Measurements from ENCODE around the gene ELOVL4. TPM values are rescaled to one million over a fixed set of nuclear protein-coding genes. Genes with fewer than 3 reads are reported as not detected.

The ELOVL4 gene
- total RNA-seq, 6 experiments from 2014 or later, result 5.7 to 7.4 (median 6.7) TPM

DNA sequence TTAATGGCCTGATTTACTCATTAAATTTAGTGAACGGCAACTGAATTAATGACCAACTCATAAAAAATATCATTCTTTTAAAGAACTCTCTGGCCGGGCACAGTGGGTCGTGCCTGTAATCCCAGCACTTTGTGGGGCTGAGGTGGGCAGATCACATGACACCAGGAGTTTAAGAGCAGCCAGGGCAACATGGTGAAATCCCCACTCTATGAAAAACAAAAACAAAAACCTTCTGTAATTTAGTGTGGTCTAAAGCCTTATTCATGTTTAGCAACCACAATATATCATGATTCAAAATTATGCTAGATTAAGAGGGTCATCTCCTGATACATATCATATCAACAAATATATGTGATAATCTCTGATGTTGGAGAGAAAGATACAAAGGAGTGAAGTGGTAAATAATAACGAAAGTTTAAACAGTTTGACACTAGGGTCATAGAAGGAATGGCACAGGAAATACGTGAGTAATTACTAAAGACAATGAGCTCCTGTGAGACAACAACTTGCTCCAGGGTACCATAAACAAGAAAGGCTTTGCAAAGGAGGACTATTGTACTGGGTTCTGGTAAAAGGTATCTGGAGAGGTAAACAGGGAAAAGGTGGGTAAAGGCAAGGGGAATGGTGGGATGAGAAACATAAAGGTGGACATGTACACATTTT, 5.7 kb downstream of the ELOVL4 start:
- Mint-ChIP-seq H3K4me1 (ENCODE audit: low read depth) (peaks cover 39% of the 10 kb centered on the region), H3K27ac (no peak overlapping the region), H3K4me3 (no peak overlapping the region; the same call in 1 of the 2 replicates), H3K27me3 (ENCODE audit: insufficient read depth) (no peaks in the 10 kb centered on the region), H3K36me3 (ENCODE audit: low read depth) (no peaks in the 10 kb centered on the region), H3K9me3 (no peaks in the 10 kb centered on the region)
- TF ChIP-seq CTCF (IDR thresholded peaks at IDR 0.05), result no peak
- DNase-seq, result no peak

GRCh38 chr6:79928478-79928998, 18.8 kb downstream of the ELOVL4 start:
- no peak for TF ChIP-seq CTCF (IDR thresholded peaks at IDR 0.05)
- Mint-ChIP-seq H3K4me1 (ENCODE audit: low read depth) (no peaks in the 10 kb centered on the region), H3K9me3 (no peaks in the 10 kb centered on the region), H3K4me3 (no peak overlapping the region), H3K36me3 (ENCODE audit: low read depth) (no peaks in the 10 kb centered on the region), H3K27me3 (ENCODE audit: insufficient read depth) (no peaks in the 10 kb centered on the region; the same call in 1 of the 2 replicates), H3K27ac (no peak overlapping the region)
- DNase-seq, result no peak

DNA sequence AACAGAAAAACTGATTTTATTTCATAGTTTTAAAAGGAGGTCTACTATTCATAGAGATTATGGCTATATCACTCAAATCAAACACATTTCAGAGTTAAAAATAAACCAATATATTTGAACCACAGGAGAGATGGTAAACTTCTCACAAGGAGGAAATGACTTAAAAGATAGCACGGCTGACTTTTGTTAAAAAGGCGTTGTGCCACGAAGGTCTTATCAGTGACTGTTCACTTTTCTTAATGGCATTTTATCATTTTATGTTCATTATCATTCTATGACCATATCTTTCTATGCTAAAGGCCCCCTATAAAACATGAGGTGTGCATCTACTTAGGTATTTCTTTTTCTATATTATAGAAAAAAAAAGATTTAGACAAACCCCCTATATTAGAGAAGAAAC, 19.6 kb downstream of the ELOVL4 start:
- H3K27me3 Mint-ChIP-seq (ENCODE audit: insufficient read depth), result no peaks in the 10 kb centered on the region; the same call in 1 of the 2 replicates
- H3K4me1 Mint-ChIP-seq (ENCODE audit: low read depth), result no peaks in the 10 kb centered on the region
- TF ChIP-seq CTCF (IDR thresholded peaks at IDR 0.05), result no peak
- H3K4me3 Mint-ChIP-seq, result no peak overlapping the region
- H3K27ac Mint-ChIP-seq, result no peak overlapping the region
- no peak for DNase-seq
- no peaks in the 10 kb centered on the region for H3K36me3 Mint-ChIP-seq (ENCODE audit: low read depth)
- H3K9me3 Mint-ChIP-seq, result no peaks in the 10 kb centered on the region

- no peak for TF ChIP-seq CTCF (IDR thresholded peaks at IDR 0.05)
- Mint-ChIP-seq H3K27ac (no peak overlapping the region), H3K4me3 (no peak overlapping the region), H3K36me3 (ENCODE audit: low read depth) (no peaks in the 10 kb centered on the region), H3K9me3 (no peaks in the 10 kb centered on the region), H3K27me3 (ENCODE audit: insufficient read depth) (no peaks in the 10 kb centered on the region; the same call in 1 of the 2 replicates), H3K4me1 (ENCODE audit: low read depth) (no peaks in the 10 kb centered on the region)
- no peak for DNase-seq
These were observed 24.1 kb downstream of the ELOVL4 start for GRCh38 chr6:79923270-79923669.

GRCh38 chr6:79922018-79922417, 25.3 kb downstream of the ELOVL4 start:
- Mint-ChIP-seq H3K4me1 (ENCODE audit: low read depth) (no peaks in the 10 kb centered on the region), H3K27ac (no peak overlapping the region), H3K27me3 (ENCODE audit: insufficient read depth) (no peaks in the 10 kb centered on the region; the same call in 1 of the 2 replicates), H3K36me3 (ENCODE audit: low read depth) (no peaks in the 10 kb centered on the region), H3K9me3 (no peaks in the 10 kb centered on the region), H3K4me3 (no peak overlapping the region)
- DNase-seq, result no peak
- TF ChIP-seq CTCF (IDR thresholded peaks at IDR 0.05), result no peak
